ENCODE results near the gene HES4.

GRCh38 chr1:1046767-1047166 is 46.9 kb upstream of the HES4 start:
- no peak for TF ChIP-seq CTCF (conservative IDR thresholded peaks at IDR 0.05; ENCODE audit: low read depth, low read length)
- no peak for TF ChIP-seq EZH2 (IDR thresholded peaks at IDR 0.05; ENCODE audit: borderline replicate concordance, low read depth, low read length, poor library complexity, severe bottlenecking)

All from A673 (cell line).